ENCODE data around the gene MLC1.

Gene MLC1

DNA sequence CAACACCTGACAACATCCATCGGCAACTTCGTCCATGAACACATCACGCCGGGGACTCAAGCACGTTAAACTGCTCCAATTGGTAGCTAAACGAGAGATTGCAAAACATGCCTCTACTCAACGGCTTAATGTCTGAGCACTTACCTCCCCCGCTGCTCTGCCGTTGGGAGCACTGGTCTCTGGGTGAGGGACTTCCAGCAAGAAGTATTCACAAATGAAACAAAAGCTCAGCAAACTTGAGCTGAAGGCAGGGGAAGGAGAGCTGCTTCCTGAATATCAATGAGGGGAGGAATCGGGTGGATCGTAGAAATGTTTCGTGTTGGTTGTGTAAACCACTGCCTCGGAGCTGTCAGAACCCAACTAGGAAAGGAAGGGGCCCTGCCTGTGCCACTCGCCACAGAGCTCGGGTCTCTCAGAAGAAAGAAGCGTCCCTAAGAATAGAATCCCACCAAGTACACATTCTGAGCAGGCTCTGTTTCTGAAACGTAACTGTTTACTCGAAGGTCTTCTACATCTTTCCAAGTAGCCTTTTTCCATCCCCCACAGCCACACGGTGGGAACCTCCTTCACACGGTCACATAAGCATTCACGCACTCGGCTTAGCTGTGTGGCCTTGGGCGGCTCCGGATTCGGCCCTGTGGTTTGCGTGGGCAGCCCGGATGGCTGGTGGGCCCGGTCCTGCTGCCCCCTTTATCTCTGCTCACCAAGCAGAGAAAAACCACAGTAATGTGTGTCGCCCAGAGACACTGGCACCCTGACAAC, at the start of gene MLC1:
MLC1 (minus strand) TSS at position 216 of the 762 bp plus-strand sequence. CDS start 524 bp downstream, outside the sequence.
- no peak within 1 kb of the TSS for H3K4me3 ChIP-seq (replicated peaks; ENCODE audit: low read depth, low read length)
- DNase-seq (ENCODE audit: low read depth): peak; percentile 58
- TF ChIP-seq, protein P1, sequence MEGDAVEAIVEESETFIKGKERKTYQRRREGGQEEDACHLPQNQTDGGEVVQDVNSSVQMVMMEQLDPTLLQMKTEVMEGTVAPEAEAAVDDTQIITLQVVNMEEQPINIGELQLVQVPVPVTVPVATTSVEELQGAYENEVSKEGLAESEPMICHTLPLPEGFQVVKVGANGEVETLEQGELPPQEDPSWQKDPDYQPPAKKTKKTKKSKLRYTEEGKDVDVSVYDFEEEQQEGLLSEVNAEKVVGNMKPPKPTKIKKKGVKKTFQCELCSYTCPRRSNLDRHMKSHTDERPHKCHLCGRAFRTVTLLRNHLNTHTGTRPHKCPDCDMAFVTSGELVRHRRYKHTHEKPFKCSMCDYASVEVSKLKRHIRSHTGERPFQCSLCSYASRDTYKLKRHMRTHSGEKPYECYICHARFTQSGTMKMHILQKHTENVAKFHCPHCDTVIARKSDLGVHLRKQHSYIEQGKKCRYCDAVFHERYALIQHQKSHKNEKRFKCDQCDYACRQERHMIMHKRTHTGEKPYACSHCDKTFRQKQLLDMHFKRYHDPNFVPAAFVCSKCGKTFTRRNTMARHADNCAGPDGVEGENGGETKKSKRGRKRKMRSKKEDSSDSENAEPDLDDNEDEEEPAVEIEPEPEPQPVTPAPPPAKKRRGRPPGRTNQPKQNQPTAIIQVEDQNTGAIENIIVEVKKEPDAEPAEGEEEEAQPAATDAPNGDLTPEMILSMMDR (IDR thresholded peaks at IDR 0.05; ENCODE audit: low read length, missing control alignments): no peak

DNA sequence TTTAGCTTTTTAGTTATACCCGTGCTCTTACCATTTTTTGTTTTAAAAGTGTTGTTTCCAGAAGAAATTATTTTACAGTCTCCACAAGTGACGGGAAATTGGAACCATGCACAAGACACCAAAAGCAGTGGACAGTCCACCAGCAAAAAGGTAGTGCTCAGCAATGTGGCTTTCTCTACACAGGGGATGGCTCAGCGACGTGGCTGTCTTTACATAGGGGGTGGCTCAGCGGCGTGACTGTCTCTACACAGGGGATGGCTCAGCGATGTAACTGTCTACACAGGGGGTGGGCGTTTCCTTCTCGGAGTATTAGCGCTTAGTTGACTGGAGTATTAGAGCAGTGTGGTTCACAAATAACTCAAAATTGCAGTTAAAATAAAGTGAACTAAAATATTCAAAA, 49.3 kb upstream of the MLC1 start:
- DNase-seq (ENCODE audit: low read depth): no peak
- no peak overlapping the region for H3K4me3 ChIP-seq (replicated peaks; ENCODE audit: low read depth, low read length)
- TF ChIP-seq, protein P1 (IDR thresholded peaks at IDR 0.05; ENCODE audit: low read length, missing control alignments): no peak

DNA sequence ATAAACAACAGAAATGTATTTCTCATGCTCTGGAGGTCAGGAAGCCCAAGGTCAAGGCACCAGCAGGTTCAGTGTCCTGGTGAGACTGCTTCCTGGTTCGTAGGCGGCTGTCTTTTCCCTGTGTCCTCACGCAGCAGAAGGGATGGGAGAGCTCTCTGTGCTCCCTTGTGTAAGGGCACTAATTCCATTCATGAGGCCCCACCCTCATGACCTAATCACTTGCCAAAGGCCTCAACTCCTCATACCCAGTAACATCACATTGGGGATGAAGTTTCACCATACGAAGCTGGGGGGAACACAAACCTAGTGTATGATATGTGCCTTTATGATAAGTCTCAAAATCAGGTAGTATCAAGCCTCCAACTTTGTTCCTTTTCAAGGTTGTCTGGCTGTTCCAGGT, 46.7 kb upstream of the MLC1 start:
- H3K4me3 ChIP-seq (replicated peaks; ENCODE audit: low read depth, low read length): no peak overlapping the region
- no peak for DNase-seq (ENCODE audit: low read depth)
- TF ChIP-seq, protein P1 (IDR thresholded peaks at IDR 0.05; ENCODE audit: low read length, missing control alignments): no peak

DNA sequence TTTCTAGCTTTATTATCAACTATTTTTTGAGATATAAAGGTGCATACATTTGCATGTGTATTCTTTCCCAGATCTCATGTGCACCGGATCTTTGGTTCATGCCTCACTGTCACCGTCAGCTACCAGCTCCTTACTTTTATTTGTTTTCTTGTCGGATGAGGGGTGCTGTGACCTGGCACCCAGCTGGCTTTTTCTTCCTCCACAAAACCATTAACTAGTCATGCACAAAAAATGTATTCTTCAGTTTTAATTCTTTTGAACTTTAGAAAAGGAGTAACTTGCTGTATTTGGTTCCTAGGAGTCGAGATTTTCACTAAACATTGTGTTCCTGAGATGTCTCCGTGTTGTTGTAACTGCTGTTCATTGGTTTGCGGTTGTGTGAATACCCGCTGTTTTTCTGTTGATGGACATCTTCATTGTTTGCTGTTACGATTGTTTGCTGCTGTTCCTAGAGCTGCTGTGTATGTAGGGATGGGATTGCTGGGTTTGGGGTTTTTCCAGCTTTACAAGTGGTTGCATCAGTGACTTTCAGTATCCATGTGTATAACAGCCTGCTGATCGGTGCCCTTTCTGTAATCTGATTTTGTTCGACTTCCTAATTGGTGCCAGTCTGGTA, 44.0 kb upstream of the MLC1 start:
- no peak for DNase-seq (ENCODE audit: low read depth)
- no peak overlapping the region for H3K4me3 ChIP-seq (replicated peaks; ENCODE audit: low read depth, low read length)
- TF ChIP-seq, protein P1 (IDR thresholded peaks at IDR 0.05; ENCODE audit: low read length, missing control alignments): no peak

DNA sequence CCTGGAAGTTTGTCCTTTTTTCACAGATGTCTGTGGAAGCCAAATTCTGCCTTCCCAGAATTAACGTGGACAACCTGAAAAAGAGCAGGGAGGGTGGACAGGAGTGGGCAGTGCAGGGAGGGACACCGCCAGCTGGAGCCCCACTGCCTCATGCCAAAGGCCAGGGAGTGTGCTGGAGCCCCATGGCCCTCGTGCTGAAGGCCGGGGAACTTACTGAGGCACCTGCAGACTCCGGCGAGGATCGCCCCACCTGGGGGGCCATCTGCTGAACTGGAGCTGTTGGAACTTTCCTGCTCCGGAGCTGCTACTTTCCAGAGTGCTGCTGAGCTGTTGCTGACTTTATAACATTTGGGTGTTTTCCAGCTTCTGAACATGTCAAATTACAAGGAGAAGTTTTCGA, 39.8 kb upstream of the MLC1 start:
- TF ChIP-seq, protein P1 (IDR thresholded peaks at IDR 0.05; ENCODE audit: low read length, missing control alignments): no peak
- DNase-seq (ENCODE audit: low read depth): no peak
- H3K4me3 ChIP-seq (replicated peaks; ENCODE audit: low read depth, low read length): no peak overlapping the region

DNA sequence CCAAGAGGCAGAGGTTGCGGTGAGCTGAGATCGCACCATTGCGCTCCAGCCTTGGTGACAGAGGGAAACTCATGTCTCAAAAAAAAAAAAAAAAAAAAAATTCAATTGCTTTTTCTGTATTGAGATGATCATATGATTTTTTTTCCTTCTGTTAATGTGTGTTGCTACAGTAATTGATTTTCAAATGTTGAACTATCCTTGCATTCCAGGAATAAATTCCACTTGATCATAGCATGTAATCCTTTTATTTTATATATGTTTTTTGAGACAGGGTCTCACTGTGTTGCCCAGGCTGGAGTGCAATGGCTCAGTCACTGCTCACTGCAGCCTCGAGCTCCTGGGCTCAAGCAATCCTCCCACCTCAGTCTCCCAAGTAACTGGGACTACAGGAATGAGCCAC, 37.9 kb upstream of the MLC1 start:
- DNase-seq (ENCODE audit: low read depth): no peak
- H3K4me3 ChIP-seq (replicated peaks; ENCODE audit: low read depth, low read length): no peak overlapping the region
- TF ChIP-seq, protein P1 (IDR thresholded peaks at IDR 0.05; ENCODE audit: low read length, missing control alignments): no peak

All from fibroblast of pulmonary artery (primary cell).